Esophagus squamous epithelium (tissue), 4 donors: Measurements from ENCODE around the gene NOTUM.

Experiments used
- CTCF ChIP-seq, 6 experiments: fragments of 450-650 bp in 4 of 6; fragments of 200-600 bp in 2 of 6; sonication (generic) in 2 of 6; IDR thresholded peaks; one replicate each; pipeline ENCODE4 v1.5.1; 2016 to 2019; ENCODE audit warnings: antibody characterized with exemption in 6 of 6, mild to moderate bottlenecking in 4 of 6, moderate library complexity in 4 of 6
- POLR2A ChIP-seq, 4 donors: fragments of 450-650 bp; IDR thresholded peaks; one replicate each; pipeline ENCODE4 v1.6.1; 2017; ENCODE audit warnings: antibody characterized with exemption in 4 of 4, mild to moderate bottlenecking in 4 of 4, moderate library complexity in 3 of 4

- TF ChIP-seq CTCF (IDR thresholded peaks at IDR 0.05) (no peak), POLR2A (IDR thresholded peaks at IDR 0.05) (no peak)
Measured at GRCh38 chr17:81942167-81942553, 18.8 kb downstream of the NOTUM start.
